ENCODE data around the gene SELENOP.
"Not testable (repeated sequence)": the region's sequence is repeated elsewhere in the genome, so short reads cannot be mapped to it uniquely, and the experiment has no call there.

- TF ChIP-seq EZH2 (IDR thresholded peaks at IDR 0.05; ENCODE audit: borderline replicate concordance, low read depth, low read length, poor library complexity, severe bottlenecking); CTCF (conservative IDR thresholded peaks at IDR 0.05; ENCODE audit: low read depth, low read length): not testable (repeated sequence)
Measured at GRCh38 chr5:42816546-42816945, 4.9 kb upstream of the SELENOP start.
